GM12864 (cell line): ENCODE results near the gene FBXO11.

ENCODE experiments used
- DNase-seq: peaks from one replicate; pipeline ENCODE4 v3.0.0-alpha.2; 2011; ENCODE audit warnings: low read depth
- H3K4me3 ChIP-seq: 2 replicates; pipeline ENCODE4 v1.5.1; 2011; ENCODE audit warnings: mild to moderate bottlenecking, low read depth, low read length, control low read depth
- TF ChIP-seq, protein P1 (sequence below): IDR thresholded peaks from 2 replicates; pipeline ENCODE4 v1.5.1; 2011; ENCODE audit warnings: low read depth, mild to moderate bottlenecking, moderate library complexity, low read length, control low read depth, inconsistent platforms; ENCODE audit errors: missing control alignments

The FBXO11 gene

GRCh38 chr2:47774567-47774966 lies 131.7 kb downstream of the FBXO11 start:
- TF ChIP-seq, protein P1, sequence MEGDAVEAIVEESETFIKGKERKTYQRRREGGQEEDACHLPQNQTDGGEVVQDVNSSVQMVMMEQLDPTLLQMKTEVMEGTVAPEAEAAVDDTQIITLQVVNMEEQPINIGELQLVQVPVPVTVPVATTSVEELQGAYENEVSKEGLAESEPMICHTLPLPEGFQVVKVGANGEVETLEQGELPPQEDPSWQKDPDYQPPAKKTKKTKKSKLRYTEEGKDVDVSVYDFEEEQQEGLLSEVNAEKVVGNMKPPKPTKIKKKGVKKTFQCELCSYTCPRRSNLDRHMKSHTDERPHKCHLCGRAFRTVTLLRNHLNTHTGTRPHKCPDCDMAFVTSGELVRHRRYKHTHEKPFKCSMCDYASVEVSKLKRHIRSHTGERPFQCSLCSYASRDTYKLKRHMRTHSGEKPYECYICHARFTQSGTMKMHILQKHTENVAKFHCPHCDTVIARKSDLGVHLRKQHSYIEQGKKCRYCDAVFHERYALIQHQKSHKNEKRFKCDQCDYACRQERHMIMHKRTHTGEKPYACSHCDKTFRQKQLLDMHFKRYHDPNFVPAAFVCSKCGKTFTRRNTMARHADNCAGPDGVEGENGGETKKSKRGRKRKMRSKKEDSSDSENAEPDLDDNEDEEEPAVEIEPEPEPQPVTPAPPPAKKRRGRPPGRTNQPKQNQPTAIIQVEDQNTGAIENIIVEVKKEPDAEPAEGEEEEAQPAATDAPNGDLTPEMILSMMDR = no peak
- no peak for DNase-seq
- no peak overlapping the region for H3K4me3 ChIP-seq

- TF ChIP-seq, protein P1 = no peak
- no peak overlapping the region for H3K4me3 ChIP-seq
Observed at GRCh38 chr2:47772343-47772742, 134.0 kb downstream of the FBXO11 start.

DNA sequence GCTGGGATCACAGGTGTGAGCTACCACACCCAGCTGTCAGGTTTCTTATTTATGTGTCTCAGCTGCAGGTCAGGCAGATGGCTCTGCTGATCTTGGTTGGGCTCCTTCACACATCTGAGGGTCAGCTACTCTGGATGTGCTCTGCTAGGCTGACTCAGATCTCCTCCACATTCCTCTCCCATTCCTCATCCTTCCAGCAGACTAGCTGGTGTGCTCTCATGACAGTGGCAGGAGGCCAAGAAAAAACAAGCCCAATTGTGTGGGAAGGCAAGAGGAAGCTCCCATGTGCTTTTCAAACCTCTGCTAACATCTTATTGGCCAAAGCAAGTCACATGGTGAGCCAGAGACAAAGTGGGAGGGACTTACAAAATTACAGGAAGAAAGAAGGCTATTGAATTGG lies 135.1 kb downstream of the FBXO11 start:
- TF ChIP-seq, protein P1 = no peak
- no peak overlapping the region for H3K4me3 ChIP-seq
- no peak for DNase-seq

More at GRCh38 chr2:47772343-47772742, 134.0 kb downstream of the FBXO11 start:
- DNase-seq = no peak

- no peak overlapping the region for H3K4me3 ChIP-seq
- TF ChIP-seq, protein P1 = no peak
- DNase-seq = no peak
Observed at GRCh38 chr2:47769318-47769717, 137.0 kb downstream of the FBXO11 start.

DNA sequence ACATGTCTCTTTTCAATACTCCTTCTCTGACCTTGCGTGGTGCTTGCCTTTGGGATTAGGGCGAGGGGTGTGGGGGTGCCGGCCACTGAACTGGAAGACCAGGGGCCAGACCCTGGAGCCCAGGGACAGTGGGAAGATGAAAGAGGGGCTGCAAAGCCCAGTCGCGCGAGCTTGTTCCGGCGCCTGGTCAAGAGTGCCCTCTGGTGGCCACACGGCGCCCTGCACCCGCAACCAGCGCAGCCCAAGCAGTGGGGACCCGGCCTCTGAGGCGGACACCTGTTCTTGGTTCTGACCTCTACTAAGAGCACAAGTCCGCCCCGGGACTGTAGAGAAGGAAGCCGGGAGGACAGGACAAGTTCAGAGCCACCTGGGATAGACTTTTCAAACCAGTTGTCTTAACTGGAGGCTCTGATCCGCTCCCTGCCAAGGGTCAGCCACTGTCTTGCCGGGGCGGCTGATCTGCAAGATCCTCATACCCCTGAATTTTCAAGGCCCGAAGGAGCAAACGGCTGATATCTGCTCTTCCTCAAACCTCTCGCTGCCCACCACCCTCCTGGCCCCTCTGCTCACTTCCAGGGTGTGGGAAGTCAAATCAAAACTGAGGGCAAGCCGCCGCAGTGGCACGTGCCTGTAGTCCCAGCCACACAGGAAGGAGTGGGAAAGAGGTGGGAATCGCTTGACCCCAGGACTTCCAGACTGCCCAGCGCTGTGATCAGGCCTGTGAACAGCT lies 138.3 kb downstream of the FBXO11 start:
- TF ChIP-seq, protein P1 = peak; percentile 98
- H3K4me3 ChIP-seq = no peak overlapping the region
- no peak for DNase-seq

DNA sequence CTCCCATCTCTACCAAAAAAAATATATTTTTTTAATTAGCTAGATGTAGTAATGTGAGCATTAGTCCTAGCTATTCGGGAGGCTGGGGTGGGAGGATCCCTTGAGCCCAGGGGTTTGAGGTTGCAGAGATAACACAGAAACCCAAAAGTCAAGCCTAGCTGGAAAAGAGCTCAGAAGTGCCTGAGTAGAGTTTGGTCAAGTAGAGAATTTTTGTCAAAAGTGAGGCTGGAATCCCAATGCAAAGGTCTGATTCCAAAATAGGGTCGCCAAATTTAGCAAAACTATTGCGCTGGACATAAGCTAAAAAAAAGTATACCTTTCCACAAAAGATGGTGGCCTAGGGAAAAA lies 138.8 kb downstream of the FBXO11 start:
- DNase-seq = no peak
- H3K4me3 ChIP-seq = no peak overlapping the region
- TF ChIP-seq, protein P1 = no peak

GRCh38 chr2:47751856-47752414 lies 154.4 kb downstream of the FBXO11 start:
- TF ChIP-seq, protein P1 = no peak
- H3K4me3 ChIP-seq = no peak overlapping the region
- DNase-seq = no peak
